Dedifferentiated amniotic fluid mesenchymal stem cell (primary cell): ENCODE results near the gene LRRC42.
"Not testable (repeated sequence)": the region's sequence is repeated elsewhere in the genome, so short reads cannot be mapped to it uniquely, and the experiment has no call there.

ENCODE experiments used
- DNase-seq: peaks from one replicate; pipeline ENCODE4 v3.0.0-alpha.2; 2016; ENCODE audit errors: extremely low spot score

LRRC42 gene

GRCh38 chr1:53967409-53968124 lies 21.4 kb downstream of the LRRC42 start:
- DNase-seq: no peak

GRCh38 chr1:53968125-53968513 lies 22.0 kb downstream of the LRRC42 start:
- DNase-seq: no peak

DNA sequence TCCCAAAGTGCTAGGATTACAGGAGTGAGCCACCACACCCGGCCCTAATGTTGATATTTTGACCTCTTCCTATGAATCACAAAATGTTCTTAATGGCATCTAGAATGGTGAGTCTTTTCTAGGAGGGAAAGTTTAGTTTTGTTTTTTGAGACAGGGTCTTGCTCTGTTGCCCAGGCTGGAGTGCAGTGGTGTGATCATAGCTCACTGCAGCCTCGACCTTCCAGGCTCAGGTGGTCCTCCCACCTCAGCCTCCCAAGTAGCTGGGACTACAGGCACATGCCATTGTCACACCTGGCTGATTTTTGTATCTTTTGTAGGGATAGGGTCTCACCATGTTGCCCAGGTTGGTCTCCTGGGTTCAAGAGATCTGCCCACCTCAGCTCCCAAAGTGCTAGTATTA lies 23.2 kb downstream of the LRRC42 start:
- not testable (repeated sequence) for DNase-seq

DNA sequence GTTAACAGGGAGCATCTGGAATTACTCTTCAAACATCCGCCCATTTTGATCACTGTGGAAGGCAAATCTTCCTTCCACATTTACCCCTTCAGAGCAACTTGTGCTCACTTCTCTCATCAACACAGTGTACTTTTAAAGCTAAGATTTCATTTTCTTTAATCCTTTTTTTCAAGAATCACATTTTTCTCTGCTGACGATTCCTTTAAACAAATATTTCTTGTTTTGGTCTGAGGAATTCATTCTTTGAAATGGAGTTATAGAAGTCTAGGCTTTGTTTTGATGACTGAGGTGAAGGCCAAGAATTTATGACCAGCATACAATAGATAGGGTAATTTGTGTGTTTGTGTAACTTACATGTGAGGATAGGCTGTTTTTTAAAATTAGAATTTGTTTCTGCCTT lies 25.6 kb downstream of the LRRC42 start:
- DNase-seq: peak; percentile 36

DNA sequence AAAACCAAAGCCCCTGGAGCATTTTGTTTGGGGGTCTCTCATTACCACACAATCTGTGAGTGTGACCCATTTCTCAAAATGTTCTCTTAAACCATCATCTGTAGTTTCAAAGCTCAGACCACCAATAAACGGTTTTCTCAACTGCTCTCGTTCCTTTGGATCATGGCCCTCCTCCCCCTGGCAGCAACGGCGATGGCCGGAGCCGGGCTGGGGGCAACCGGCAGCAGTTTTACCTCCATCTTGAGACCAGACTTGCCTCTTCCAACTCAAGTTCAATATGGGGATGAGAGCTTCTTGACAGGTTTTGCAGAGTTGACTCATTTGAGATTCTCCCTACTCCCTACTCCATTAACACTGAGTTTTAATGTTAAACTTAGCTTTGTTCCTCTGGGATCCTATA lies 29.7 kb downstream of the LRRC42 start:
- no peak for DNase-seq

GRCh38 chr1:53979712-53980450 lies 33.7 kb downstream of the LRRC42 start:
- no peak for DNase-seq

DNA sequence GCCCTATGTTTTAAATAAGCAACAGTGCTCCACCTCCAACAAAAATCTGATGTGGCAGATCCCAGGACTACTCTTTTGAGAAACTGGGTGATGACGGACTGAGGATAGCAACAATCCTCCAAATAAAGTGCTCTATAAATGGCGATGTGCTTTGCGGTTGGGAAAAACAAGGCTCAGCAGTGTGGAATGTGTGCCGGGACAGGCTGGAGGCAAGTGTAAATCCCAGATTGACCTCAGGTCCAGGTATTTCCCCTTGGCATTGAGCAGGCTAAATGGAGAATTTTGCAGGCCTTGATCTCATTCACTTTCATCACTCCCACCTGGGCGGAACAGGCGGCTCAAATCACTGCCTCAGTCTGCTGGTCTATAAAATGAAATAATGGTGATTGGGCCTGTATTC lies 35.1 kb downstream of the LRRC42 start:
- no peak for DNase-seq

GRCh38 chr1:53982034-53982762 lies 36.0 kb downstream of the LRRC42 start:
- no peak for DNase-seq

DNA sequence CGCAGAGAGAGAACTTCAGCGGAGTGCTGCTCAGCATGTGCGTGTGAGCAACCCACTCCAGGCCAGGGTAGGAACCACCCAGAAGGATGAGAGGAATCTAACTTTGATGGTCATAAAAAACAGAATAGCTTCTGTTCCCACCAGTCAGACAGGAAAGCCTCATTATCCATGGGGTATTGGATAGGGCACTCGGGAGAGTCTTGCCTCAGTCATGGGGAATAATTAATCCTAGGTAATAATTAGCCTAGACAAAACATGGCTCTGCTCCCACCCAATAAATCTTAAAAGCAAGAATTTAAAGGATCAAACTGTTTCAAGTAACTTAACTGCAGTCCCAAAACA lies 36.6 kb downstream of the LRRC42 start:
- DNase-seq: no peak

DNA sequence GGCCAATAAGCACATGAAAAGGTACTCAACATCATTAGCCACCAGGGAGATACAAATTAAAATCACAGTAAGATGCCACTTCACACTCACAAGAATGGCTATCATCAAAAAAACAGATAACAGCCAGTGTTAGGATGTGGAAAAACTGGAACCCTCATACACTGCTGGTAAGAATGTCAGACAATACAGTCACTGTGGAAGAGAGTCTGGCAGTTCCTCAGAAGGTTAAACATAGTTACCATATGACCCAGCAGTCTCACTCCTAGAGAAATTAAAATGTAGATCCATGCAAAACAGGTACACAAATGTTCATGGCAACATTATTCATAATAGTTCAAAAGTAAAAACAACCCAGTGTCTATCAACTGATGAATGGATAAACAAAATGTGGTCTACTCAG lies 38.6 kb downstream of the LRRC42 start:
- no peak for DNase-seq

DNA sequence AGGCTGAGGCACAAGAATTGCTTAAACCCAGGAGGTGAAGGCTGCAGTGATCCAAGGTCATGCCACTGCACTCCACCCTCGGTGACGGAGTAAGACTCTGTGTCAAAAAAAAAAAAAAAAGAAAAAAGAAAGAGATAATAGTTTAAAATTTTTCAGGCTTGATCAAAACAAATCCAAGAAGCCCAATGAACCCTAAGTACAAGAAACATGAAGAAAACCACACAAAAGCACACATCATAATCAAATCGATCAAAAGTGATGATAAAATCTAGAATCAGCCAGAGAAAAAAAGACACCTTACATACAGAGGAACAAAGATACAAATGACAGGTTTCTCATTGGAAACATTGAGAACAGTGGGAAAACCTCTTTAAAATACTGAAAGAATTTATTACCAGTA lies 40.3 kb downstream of the LRRC42 start:
- no peak for DNase-seq

DNA sequence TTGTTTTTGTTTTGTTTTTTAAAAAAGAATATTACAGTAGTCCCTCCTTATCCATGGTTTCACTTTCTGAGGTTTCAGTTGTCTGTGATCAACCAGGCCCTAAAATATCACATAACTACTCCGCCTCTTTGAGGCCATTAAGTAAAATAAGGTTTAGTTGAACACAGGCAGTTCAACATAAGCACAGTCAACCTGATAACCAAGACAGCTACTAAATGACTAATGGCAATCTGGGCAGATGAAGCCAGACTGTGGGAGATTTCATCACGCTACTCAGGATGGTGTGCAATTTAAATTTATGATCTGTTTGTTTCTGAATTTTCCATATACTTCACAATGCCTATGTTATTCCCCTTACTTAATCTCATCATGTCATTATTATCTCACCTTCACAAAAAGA lies 41.7 kb downstream of the LRRC42 start:
- no peak for DNase-seq

DNA sequence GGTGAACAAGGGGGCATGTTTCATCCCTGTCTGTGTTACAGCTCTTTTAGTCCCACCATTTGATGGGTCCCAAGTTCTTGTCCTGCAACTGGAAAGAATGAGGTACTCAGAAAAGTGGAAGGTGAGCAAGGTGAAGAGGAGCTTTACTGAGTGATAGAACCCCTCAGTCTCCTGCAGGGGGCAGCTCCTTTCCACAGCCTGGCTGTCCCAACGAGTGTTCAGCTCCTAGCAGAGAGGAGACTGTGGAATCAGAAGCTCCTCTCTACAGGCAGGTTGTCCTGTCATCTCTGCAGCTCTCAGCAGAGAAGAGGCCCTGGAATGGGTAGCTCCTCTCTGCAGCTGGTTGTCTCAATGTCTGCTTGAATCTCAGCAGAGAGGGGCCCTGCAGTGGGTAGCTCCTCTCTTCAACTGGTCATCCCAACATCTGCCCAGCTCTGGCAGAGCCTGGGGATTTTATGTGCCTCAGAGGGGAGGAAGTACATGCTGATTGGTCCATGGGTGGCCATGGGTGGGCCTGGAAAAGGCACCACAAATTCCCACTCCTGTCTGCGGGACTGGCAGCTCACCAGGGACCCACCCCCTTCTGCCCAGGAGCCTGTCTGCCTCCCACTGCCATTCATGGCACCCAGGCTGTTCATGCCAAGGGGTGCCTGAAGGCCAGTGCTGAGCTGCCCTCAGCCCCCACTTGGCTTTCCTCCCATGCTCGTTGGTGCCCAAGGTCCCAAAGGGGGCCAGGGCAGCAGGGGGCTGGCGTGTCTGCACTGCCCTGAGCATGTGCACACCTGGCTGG lies 46.1 kb downstream of the LRRC42 start:
- DNase-seq: no peak

DNA sequence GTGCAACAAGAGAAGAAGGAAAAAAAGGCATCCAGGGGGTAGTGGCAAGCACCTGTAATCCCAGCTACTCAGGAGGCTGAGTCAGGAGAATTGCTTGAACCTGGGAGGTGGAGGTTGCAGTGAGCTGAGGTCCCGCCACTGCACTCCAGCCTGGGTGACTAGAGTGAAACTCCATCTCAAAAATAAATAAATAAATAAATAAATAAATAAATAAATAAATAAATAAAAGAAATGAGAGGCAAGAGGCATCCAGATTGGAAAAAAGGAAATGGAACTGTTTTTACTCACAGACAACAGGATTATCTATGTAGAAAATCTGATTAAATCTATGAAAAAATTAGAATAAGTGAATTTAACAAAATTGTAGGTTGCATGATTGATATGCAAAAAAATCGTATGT lies 48.4 kb downstream of the LRRC42 start:
- DNase-seq: not testable (repeated sequence)

- no peak for DNase-seq
These were observed 49.5 kb downstream of the LRRC42 start for GRCh38 chr1:53995683-53996082.

DNA sequence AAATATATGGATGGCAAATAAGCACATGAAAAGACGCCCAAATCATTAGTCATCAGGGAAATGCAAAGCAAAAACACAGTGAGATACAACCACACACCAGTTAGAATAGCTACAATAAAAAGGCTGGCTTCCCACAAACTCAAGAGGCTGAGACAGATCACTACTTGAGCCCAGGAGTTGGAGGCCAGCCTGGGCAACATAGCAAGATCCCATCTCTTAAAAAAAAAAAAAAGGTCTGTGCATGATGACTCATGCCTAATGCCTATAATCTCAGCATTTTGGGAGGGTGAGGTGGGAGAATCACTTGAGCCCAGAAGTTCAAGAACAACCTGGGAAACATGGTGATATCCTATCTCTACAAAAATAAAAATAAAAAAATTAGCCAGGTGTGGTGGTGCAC lies 52.1 kb downstream of the LRRC42 start:
- no peak for DNase-seq

DNA sequence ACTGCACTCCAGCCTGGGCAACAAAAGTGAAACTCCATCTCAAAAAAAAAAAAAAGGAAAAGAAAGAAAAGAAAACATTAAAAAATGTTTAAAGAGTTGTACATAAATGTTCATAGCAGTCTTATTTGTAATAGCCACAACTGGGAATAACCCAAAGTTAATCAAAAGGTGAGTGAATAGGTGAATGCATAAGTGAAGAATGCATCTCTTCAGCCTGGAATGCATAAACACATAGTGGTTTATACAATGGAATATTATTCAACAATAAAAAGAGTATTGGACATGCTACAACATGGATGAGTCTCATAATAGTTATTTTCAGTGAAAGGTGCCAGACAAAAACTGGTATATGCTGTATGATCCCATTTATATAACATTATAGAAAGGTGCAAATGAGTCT lies 53.8 kb downstream of the LRRC42 start:
- no peak for DNase-seq

- no peak for DNase-seq
These were observed 55.4 kb downstream of the LRRC42 start for GRCh38 chr1:54001591-54001990.

DNA sequence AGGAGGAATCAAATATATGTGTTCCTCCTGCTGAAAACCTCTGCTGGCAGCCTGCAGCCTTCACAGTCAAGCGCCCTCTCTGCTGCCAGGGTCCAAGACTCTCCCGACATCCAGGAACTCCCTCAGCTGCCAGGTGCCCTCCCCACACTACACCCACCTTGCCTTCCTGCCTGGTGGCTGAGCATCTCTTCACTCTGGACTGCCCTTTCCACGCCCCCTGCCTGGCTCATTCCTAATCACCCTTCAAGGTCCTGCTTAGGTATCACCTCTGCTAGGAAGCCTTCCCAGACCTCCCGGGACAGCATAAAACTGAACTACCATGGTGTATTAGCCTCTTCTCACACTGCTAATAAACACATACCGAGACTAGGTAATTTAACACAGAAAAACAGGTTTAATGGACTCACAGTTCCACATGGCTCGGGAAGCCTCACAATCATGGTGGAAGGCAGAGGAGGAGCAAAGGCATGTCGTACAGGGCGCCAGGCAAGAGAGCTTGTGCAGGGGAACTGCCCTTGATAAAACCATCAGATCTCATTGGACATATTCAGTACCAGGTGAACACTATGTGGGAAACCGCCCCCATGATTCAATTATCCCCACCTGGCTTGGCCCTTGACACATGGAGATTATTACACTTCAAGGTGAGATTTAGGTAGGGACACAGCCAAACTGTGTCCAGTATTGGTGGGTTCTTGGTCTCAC lies 56.5 kb downstream of the LRRC42 start:
- DNase-seq: no peak

GRCh38 chr1:54003249-54003646 lies 57.1 kb downstream of the LRRC42 start:
- DNase-seq: no peak

GRCh38 chr1:54003750-54004480 lies 57.8 kb downstream of the LRRC42 start:
- not testable (repeated sequence) for DNase-seq
